Putamen (tissue), 1 donor: ENCODE measurements around the gene AMACR.
"Not testable (repeated sequence)": the region's sequence is repeated elsewhere in the genome, so short reads cannot be mapped to it uniquely, and the experiment has no call there.

ENCODE experiments used
- DNase-seq: peaks from one replicate; pipeline ENCODE4 v3.0.0-alpha.2; 2016; ENCODE audit warnings: low spot score

AMACR gene

DNA sequence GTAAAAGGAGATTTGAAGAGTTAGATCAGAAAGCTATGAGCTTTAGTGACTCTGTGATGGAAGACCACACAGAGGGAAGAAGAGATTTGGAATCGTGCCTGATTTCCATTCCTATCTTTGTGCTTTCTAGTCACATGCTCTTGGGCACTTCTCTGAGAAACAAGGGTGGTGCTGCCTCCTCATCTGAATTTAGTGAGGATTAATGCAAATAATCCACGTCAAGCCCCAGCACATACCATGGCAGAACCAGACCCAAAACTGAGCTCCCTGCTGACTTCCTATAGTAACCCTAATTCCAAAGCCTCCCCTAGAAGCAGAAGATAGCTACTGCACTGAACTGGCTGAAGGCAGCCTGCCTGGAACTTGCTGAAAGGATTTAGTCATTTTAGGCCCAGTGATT, 41.0 kb downstream of the AMACR start:
- no peak for DNase-seq

GRCh38 chr5:33964132-33964700, 43.6 kb downstream of the AMACR start:
- no peak for DNase-seq

- DNase-seq: no peak
Observed at GRCh38 chr5:33958176-33958575, 49.7 kb downstream of the AMACR start.

DNA sequence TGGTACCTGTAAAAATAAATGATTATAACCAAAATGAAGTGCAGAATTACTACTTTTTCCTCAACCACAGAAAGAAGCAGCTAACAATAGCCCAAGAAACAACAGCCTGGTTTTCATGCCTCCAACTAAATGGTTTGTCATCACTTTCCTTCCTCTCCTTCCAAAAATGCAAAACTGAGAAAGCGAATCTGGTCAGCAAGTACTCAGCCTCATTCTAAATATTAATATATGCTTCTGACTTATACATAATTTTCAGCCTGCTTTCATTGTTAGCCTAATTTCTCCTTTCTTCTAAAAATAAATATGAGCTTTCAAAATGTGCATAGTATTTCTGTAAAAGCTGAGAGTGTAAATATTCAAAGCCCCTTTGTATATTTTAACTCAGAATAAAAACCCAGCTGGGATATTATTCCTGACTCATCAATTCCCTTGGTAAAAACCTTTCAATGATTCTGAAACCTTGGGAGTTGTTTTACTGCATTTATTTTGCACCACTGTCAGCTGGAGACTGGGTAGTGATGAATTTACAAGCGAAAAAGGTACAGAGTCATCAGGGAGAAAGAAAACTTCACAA, 50.2 kb downstream of the AMACR start:
- DNase-seq: no peak

DNA sequence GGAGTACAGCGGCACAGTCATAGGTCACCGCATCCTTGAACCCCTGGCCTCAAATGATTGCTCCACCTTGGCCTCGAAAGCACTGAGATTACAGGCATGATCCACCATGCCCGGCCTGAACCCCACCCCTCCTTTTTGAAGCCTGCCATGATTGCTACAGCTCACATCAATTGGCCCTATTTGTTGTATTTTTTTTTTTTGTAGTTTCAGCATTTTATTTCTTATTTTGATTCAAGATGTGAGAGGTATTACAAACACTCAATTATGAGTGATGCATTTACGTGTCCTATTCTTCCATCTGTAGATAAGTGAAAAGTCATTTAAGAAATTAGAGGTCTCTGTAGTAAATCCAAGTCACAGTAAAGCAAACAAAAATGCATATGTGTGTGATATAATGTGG, 55.7 kb downstream of the AMACR start:
- DNase-seq: not testable (repeated sequence)

GRCh38 chr5:33944543-33945132, 63.2 kb downstream of the AMACR start:
- no peak for DNase-seq

DNA sequence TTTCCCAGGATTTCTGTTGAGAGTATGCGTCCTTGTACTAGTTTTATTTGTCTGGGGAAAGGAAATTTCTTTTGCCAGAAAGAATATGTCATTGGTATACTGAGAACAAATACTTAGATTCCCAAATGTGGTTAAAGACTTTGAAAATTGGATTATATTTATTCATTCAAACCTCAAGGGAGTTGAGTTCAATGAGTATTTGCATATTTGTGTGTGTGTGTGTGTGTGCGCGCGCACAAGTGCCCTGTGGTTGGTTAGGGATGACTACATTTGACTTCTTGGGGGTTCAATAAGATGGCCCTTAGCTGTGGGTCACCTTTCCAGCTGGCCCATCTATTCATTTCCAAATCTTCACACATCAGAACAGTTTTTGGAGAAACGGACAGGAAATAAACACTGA, 66.8 kb downstream of the AMACR start:
- DNase-seq: no peak

- DNase-seq: peak; percentile 30
Observed at GRCh38 chr5:33939556-33940262, 68.1 kb downstream of the AMACR start.

GRCh38 chr5:33938881-33939280, 69.0 kb downstream of the AMACR start:
- no peak for DNase-seq

- no peak for DNase-seq
Observed at GRCh38 chr5:33938507-33938796, 69.4 kb downstream of the AMACR start.

DNA sequence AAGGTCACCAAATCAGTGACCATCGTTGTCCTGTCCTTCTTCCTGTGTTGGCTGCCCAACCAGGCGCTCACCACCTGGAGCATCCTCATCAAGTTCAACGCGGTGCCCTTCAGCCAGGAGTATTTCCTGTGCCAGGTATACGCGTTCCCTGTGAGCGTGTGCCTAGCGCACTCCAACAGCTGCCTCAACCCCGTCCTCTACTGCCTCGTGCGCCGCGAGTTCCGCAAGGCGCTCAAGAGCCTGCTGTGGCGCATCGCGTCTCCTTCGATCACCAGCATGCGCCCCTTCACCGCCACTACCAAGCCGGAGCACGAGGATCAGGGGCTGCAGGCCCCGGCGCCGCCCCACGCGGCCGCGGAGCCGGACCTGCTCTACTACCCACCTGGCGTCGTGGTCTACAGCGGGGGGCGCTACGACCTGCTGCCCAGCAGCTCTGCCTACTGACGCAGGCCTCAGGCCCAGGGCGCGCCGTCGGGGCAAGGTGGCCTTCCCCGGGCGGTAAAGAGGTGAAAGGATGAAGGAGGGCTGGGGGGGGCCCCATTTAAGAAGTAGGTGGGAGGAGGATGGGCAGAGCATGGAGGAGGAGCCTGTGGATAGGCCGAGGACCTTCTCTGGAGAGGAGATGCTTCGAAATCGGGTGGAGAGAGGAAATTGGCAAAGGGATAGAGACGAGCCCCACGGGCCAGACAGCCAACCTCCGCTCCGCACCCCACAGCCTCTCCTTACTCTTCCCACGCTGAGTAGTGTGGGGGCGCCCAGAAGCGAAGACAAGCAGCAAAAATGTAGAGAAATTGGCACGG, 69.9 kb downstream of the AMACR start:
- DNase-seq: no peak

DNA sequence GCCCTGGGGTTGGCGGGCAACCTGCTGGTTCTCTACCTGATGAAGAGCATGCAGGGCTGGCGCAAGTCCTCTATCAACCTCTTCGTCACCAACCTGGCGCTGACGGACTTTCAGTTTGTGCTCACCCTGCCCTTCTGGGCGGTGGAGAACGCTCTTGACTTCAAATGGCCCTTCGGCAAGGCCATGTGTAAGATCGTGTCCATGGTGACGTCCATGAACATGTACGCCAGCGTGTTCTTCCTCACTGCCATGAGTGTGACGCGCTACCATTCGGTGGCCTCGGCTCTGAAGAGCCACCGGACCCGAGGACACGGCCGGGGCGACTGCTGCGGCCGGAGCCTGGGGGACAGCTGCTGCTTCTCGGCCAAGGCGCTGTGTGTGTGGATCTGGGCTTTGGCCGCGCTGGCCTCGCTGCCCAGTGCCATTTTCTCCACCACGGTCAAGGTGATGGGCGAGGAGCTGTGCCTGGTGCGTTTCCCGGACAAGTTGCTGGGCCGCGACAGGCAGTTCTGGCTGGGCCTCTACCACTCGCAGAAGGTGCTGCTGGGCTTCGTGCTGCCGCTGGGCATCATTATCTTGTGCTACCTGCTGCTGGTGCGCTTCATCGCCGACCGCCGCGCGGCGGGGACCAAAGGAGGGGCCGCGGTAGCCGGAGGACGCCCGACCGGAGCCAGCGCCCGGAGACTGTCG, 70.7 kb downstream of the AMACR start:
- DNase-seq: no peak

- DNase-seq: no peak
Observed at GRCh38 chr5:33936381-33937016, 71.4 kb downstream of the AMACR start, which contains the start of gene RXFP3. TSS of gene RXFP3 (plus strand) at chr5:33936386. CDS start at chr5:33936741, 355 bp downstream.
